ENCODE measurements around the gene SIGLECL1.
"Not testable (repeated sequence)": the region's sequence is repeated elsewhere in the genome, so short reads cannot be mapped to it uniquely, and the experiment has no call there.

SIGLECL1 gene

DNA sequence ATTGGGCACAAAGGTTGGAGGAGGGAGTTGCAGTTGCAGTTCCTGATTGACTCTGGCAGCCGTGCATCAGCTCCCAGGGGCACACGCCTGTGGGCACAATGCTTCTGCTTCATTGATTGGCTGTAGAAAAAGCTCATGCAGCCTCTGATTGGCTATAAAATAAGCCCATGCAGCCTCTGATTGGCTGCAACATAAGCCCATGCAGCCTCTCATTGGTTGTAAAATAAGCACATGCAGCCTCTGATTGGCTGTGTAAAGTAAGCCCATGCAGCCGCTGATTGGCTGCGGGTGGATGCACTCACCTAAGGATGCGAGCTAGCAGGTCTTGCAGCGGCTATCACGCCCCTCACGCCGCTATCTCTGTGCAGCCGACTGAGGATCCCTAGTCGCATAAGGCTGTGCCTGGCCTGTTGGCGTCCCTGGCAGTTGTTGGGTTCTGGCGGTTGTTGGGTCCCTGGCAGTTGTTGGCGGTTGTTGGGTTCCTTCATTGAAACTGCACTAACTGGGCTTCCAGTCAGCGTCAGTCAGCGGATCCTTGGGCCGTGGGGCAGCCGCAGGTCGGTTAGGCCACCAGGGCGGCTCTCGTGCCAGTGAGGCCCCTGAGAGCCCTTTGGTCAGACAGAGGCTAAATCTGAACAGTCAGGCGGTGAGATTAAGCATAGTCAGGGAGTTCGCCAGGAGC, at the start of gene SIGLECL1:
Gene SIGLECL1, plus strand, starts transcription at position 295 of the 682 bp plus-strand sequence. CDS start 12,993 bp downstream, outside the sequence.
- in situ Hi-C loops (cut with MboI; ENCODE audit: low sequenced_read_pairs): no loop called here

DNA sequence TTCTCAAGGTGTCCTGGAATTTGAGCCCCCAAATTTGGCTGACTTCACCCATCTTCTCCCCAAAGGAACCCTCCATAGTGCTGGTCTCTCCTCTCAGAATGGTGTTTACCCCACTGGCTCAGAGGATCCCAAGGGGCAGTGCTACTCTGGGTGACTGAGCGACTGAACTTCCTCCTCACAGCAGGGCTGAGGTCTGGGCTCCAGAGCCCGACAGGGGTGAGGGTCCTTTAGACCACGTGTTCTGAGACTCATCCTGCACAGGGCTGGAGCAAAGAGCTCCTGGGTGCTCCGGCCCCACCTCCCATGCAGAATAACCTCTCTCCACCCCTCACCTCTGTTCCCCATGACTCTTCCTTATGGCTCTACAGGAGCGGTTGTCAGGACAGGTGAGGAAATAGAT, 49.2 kb upstream of the SIGLECL1 start:
- in situ Hi-C loops (cut with MboI; ENCODE audit: low sequenced_read_pairs): no loop called here

DNA sequence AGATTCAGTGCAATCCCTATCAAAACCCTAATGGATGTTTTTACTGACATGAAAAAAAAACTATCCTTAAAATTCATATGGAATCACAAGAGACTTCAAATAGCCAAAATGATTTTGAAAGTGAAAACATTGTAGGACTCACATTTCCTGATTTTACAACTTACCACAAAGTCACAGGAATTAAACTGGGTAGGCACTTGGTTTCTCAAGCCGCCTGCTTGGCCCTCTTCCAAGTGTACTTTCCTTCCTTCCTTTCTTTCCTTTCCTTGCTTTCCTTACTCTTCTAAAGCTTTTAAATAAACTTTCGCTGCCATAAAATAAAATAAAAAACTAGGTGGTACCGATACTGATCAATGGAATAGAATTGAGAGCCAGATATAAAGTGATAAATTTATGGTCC, 47.0 kb upstream of the SIGLECL1 start:
- in situ Hi-C loops (cut with MboI; ENCODE audit: low sequenced_read_pairs): no loop called here

DNA sequence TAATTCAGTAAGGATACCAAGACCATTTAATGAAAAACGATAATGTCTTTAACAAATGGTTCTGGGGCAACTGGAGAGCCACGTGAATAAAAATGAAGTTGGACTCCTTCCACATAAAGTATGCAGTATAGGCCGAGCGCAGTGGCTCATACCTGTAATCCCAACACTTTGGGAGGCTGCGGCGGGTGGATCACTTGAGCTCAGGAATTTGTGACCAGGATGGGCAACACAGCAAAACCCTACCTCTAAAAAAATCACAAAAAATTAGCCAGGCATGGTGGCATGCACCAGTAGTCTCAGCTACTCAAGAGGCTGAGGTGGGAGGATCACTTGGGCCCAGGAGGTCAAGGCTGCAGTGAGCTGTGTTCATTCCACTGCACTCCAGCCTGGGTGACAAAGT, 46.6 kb upstream of the SIGLECL1 start:
- in situ Hi-C loops (cut with MboI; ENCODE audit: low sequenced_read_pairs): no loop called here

DNA sequence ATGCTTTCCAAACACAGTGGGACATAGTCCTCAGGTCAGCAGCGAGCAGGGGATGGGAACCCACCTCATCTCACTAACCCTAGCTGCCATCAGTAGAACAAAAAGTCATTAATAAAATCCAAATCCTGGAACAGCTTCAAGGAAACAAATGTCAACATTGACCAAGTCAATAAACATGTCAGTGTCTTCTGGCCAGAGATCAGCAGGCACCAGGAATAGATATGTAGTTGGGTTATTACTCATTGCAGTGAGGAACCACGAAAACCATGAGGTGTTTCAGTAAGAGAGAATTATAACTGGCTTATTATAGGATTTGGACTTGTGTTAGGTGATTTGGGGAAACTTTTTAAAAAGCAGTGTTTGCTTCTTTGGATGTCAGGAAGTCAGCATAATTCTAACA, 43.1 kb upstream of the SIGLECL1 start:
- in situ Hi-C loops (cut with MboI; ENCODE audit: low sequenced_read_pairs): no loop called here

DNA sequence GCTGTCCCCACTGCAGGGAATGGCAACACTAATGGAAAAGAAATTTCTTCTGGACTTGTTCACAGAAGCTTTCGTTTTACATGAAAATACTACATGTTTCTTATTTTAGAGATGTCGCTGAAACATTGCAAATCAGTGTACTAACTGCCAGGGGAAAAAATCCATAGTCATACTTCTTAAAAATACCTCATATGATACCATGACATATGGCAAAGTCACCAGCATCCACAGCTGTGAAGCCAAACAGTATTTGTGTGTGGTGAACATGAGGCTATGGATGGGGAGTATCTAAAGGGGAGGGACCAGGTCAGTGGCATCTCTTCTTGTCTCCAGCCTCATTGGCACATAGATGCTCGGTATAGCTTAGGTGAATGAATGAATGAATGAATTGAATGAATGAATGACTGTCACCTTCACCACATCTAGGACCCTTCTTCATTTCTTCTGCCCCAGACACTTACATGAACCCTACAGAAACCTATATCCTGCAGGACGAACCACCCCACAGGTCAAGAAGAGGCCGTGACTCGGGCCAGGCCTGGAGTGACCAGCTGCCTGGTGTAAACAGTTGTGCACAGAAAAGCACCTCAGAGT, 40.6 kb upstream of the SIGLECL1 start:
- in situ Hi-C loops (cut with MboI; ENCODE audit: low sequenced_read_pairs): no loop called here

DNA sequence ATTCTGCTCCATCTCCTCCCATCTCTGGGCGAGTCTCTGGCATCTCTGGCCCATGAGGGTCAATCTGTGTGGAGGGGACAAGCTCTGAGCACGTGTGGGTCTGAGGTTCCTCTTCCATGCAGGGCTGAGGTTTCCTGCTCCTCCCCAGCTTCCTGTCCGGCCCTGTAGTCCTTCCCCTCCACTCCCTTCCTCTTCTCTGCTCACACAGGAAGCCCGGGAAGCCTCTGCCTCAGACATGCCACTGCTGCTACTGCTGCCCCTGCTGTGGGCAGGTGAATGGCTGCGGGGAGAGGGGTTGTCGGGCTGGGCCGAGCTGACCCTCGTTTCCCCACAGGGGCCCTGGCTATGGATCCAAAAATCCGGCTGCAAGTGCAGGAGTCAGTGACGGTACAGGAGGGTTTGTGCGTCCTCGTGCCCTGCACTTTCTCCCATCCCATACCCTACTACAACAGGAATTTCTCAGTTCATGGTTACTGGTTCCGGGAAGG, 40.0 kb upstream of the SIGLECL1 start:
- in situ Hi-C loops (cut with MboI; ENCODE audit: low sequenced_read_pairs): not testable (repeated sequence)

DNA sequence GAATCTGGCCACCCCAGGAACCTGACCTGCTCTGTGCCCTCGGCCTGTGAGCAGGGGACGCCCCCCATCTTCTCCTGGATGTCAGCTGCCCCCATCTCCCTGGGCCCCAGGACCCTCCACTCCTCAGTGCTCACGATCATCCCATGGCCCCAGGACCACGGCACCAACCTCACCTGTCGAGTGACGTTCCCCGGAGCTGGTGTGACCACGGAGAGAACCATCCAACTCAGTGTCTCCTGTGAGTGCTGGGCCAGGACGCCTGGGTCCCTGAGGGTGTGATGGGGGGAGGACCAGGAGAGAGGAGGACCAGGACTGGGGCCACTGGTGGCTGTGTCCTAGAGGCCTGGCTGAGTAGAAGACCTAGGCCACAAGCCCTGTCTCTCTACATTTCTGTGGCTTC, 39.0 kb upstream of the SIGLECL1 start:
- in situ Hi-C loops (cut with MboI; ENCODE audit: low sequenced_read_pairs): no loop called here

DNA sequence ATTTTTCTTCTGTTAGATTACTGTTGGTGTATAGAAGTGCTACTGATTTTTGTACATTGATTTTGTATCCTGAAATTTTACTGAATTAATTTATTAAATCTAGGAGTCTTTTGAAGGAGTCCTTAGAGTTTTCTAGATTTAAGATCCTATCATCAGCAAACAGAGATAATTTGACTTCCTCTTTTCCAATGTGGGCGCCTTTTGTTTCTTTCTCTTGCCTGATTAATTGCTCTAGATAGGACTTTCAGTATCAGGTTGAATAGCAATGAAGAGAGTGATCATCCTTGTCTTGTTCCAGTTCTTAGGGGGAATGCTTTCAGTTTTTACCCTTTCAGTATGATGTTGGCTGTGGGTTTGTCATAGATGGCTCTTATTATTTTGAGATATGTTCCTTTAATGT, 31.6 kb upstream of the SIGLECL1 start:
- in situ Hi-C loops (cut with MboI; ENCODE audit: low sequenced_read_pairs): no loop called here

DNA sequence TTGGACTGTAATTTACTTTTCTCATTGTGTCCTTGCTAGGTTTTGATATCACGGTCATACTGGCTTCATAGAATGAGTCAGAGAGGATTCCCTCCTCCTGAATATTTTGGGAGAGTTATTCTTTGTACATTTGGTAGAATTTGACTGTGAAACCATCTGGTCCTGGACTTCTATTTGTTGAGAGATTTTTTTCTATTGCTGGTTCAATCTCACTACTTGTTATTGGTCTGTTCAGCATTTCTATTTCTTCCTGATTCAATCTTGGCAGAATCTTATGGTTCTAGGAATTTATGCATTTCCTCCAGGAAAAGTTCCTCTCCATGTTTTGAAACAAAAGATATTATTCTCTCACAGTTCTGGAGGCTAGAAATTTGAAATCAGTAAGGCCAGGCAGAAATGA, 30.9 kb upstream of the SIGLECL1 start:
- in situ Hi-C loops (cut with MboI; ENCODE audit: low sequenced_read_pairs): no loop called here

DNA sequence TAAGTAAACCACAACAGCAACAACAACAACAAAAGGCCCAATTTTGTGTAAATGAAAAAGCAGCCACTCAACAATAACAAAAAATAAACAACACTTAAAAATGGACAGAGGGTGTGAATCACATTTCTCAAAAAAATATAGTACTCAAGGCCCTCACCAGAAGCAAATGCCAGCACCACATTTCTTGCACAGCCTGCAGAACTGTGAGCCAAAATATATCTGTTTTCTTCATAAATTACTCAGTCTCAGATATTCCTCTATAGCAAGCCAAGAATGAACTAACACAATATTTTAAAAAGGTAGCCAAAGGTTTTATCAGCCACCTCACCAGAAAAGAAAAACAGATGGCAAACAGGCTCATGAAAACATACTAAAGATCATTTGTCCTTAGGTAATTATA, 29.9 kb upstream of the SIGLECL1 start:
- in situ Hi-C loops (cut with MboI; ENCODE audit: low sequenced_read_pairs): no loop called here

DNA sequence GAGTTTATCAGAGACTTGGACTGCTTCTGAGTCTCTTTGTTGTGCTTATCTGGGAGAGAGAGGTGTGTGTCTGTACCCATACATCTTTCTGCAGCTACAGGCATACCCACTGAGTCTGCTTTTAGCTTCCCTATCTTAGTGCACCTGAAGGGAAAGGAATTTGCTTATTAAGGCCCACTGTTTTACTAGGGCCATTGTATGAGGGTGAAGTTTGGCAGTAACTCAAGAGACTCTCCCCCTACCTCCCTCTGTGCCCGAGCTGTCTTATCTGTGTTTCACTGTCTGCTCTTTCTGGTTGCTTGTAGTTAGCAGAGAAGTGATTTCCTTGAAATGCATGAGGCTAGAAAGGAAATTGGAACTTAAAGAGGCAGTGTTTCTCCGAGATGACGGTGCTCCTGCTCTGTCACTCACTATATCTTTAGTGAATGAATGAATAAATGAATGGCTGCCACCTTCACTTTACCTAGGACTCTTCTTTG, 26.7 kb upstream of the SIGLECL1 start:
- in situ Hi-C loops (cut with MboI; ENCODE audit: low sequenced_read_pairs): no loop called here

DNA sequence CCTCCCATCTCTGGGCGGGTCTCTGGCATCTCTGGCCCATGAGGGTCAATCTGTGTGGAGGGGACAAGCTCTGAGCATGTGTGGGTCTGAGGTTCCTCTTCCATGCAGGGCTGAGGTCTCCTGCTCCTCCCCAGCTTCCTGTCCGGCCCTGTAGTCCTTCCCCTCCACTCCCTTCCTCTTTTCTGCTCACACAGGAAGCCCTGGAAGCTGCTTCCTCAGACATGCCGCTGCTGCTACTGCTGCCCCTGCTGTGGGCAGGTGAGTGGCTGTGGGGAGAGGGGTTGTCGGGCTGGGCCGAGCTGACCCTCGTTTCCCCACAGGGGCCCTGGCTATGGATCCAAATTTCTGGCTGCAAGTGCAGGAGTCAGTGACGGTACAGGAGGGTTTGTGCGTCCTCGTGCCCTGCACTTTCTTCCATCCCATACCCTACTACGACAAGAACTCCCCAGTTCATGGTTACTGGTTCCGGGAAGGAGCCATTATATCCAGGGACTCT, 25.9 kb upstream of the SIGLECL1 start, which contains the start of gene CD33:
Gene CD33, plus strand, starts transcription at position 183 of the 496 bp plus-strand sequence. Its CDS starts 39 bp downstream, at position 222.
- in situ Hi-C loops (cut with MboI; ENCODE audit: low sequenced_read_pairs): not testable (repeated sequence)

DNA sequence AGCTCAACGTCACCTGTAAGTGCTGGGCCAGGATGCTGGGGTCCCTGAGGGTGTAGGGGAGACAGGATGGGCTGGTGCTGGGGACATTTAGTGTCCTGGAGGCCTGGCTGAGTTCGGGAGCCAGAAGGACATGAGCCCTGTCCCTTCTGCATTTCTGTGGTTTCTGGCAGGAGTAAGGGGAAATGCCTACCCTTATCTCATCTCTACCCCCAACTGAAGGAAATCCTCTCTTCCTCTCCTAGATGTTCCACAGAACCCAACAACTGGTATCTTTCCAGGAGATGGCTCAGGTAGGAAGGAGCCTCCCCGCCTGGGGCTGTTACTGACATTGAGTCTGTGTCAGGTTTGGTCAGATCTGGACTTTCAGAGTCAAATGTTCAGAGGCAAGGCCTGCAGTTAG, 24.8 kb upstream of the SIGLECL1 start:
- in situ Hi-C loops (cut with MboI; ENCODE audit: low sequenced_read_pairs): no loop called here

DNA sequence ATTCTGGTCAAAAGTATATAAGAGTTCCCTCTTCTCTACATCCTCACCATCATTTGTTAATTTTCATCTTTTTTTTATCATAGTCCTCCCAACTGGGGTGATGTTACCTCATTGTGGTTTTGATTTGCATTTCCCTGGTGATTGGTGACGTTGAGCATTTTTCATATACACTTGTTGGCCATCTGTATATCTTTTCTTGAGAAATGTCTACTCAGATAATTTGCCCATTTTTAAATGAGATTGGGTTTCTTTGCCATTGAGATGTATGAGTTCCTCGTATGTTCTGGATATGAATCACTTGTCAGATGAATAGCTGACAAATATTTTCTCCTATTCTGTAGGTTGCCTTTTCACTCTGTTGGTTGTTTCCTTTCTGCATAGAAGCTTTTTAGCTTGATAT, 23.6 kb upstream of the SIGLECL1 start:
- in situ Hi-C loops (cut with MboI; ENCODE audit: low sequenced_read_pairs): no loop called here

DNA sequence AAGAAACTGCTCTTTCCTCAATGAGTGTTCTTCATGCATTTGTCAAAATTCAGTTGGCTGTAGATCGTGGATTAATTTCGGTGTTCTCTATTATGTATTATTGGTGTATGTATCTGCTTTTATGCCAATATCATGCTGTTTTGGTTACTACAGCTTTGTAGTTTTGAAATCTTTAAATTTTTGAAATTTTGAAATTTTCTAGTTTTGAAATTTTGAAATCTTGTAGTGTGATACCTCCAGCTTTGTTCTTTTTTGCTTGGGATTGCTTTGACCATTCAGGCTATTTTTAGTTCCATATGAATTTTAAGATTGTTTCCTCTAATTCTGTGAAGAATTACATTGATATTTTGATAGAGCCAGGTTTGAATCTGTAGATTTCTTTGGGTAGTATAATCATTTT, 22.9 kb upstream of the SIGLECL1 start:
- in situ Hi-C loops (cut with MboI; ENCODE audit: low sequenced_read_pairs): no loop called here

DNA sequence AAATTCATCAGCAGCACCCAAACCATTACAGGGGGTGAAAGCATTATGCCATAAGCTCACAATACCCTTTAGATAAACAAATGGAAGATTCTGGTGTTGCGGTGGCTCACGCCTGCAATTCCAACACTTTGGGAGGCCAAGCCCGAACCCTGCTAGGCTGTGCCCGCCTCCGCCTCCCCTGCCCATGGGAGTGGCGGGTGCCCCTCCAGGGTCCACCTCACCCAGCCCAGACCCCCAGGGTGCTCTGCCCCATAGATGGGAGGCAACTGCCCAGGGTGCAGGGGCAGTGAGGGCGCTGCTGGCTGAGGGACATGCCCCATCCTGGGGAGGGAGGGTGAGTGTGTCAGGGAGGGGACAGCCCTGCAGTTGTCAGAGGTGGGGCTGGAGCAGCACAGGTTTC, 10.0 kb upstream of the SIGLECL1 start:
- in situ Hi-C loops (cut with MboI; ENCODE audit: low sequenced_read_pairs): no loop called here

DNA sequence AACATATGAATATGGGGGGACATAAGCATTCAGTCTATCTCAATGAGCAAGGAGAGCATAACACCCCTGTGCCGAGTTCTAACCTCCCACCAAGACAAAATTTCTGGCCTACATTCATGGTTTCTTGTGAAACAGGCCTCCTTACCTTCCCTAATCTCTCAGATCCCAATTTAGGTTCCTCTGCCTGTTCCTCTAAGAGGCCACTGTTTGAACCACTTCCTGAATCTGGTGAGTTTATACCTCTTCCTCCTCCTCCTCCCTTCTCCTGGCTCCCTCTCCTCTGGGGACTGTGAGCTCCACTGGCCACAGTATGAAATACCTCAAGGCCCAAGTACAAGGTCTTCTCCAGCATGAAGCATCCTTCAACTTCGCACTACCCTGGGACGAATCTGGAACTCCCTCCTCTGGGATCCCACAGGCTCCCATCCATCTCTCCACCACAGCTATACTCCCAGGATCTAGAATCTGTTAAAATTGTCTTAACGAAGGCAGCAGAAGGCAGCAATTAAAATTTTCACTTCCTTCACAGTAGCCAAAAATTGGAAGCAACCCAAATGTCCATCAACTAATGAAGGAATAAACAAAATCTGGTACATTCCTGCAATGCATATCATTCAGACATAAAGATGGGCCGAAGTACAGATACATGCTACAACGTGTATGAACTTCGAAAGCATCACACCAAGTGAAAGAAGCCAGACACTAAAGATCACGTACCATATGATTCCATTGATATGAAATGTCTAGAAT, 7.8 kb upstream of the SIGLECL1 start:
- in situ Hi-C loops (cut with MboI; ENCODE audit: low sequenced_read_pairs): no loop called here

DNA sequence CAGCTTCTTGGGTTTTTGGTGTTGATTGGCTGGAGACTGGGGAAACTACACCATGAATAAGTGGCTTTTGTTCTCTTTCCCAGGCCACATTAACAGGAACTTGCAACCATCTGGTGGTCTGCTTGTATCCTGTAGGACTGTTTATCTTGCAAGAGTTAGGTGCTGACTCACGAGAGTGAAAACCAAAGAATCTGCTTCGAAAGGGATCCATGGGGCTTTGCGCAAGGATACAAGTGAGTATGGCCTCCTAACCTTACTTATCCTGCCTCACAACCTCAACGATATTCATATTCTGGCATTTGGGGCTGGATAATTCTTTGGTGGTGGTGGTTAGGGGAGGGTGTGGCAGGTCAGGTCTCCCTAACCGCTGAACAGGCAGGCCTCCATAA, 4.7 kb upstream of the SIGLECL1 start:
- in situ Hi-C loops (cut with MboI; ENCODE audit: low sequenced_read_pairs): no loop called here

DNA sequence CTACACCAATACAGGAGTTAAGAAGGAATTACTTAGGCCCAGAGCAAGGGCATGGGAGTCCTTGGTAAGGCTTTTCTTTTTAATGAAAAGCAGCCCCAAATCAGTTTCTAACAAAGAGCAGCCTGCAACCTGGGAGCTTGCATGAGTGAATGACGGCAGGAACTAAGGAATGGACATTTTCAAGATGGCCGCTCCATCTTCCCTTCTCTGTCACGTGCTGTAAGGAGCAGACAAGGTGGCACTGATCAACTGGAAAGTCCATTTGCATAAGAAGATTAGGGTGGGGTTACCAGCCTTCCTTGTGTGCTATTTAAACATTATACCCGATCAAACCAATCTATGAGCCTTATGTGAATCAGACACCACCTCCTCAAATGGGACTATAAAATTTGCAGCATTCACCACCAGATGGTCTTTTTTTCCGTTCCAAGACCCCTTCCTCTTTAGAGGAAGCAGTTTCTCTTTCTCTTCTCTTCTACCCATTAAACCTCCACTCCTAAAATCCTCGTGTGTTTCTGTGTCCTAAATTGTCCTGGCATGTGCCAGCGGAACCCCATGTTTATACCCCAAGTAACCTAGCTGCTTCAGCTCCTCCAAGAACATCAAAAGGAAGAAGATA, 2.8 kb upstream of the SIGLECL1 start:
- in situ Hi-C loops (cut with MboI; ENCODE audit: low sequenced_read_pairs): no loop called here

DNA sequence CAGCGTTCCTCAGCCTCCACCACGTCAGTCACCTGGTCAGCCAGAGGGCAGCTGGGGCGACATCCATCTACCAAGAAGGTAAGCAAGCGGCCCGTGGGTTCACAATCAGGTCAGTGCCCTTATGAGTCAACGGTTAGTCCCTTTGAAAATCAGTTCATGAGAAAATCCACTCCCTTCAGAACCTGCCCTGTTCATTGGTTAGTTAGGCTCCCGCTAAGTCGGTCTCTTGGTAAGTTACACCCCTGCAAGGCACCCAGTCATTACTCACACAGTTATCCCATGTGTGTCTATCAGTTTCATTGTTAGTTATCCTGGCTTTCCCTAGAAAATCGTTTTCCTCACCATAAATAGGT, 564 bp downstream of the SIGLECL1 start:
- in situ Hi-C loops (cut with MboI; ENCODE audit: low sequenced_read_pairs): no loop called here
